RCC 7860 (cell line): ENCODE results near the gene FBXL17.

ENCODE experiments used
- DNase-seq: peaks from one replicate; pipeline ENCODE4 v3.0.0-alpha.2; 2015; ENCODE audit warnings: low spot score
- FAIRE-seq: peaks from 2 replicates; lab custom pipeline; 2012; peaks lifted over from hg19 to GRCh38; lab: Jason Lieb, UNC

Gene FBXL17

GRCh38 chr5:107966201-107966600 lies 415.7 kb downstream of the FBXL17 start:
- no peak for DNase-seq
- no peak for FAIRE-seq

DNA sequence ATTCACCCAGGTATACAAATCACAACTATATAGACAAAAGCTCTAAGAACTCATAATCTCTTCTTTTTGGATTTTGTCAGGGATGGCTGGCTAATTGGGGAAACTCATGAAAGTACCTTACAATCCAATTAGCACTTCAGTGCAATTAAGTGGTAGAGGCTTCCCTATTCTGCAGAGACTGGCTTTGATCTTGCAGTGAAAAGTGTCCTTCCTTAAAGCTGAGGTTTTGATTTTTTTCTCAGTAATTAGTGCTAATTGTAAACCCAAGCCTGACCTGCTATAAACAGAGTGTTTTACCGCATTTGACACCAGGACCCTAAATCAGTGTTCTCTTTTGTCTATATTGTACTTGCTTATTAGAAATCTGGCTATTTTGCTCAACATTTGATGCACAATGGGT lies 417.2 kb downstream of the FBXL17 start:
- no peak for DNase-seq

GRCh38 chr5:107959573-107960279 lies 422.2 kb downstream of the FBXL17 start:
- DNase-seq, result no peak
- FAIRE-seq, result no peak

More for the DNA sequence above, 417.2 kb downstream of the FBXL17 start:
- no peak for FAIRE-seq

GRCh38 chr5:107958861-107959260 lies 423.0 kb downstream of the FBXL17 start:
- FAIRE-seq, result no peak

DNA sequence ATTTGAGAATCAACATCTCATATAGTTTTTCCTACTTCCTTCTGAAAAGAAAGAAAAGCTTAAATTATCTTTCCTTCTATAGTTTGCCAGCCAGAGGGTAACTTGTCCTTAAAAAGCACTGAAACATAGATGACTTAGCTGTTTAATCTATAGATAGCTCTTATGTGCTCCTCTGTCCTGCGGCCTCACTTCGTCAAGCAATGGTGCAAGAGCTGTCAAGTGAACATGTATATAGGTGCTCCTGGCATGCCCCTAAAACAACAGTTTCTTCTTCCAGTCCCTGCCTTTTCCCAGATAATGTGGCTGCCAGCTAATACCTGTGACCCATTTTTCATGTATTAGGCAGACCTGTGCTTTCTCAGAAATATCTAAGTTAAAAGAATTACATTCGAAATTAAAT lies 423.5 kb downstream of the FBXL17 start:
- FAIRE-seq (no peak), DNase-seq (no peak)

More at GRCh38 chr5:107958861-107959260, 423.0 kb downstream of the FBXL17 start:
- DNase-seq, result no peak

- DNase-seq (no peak), FAIRE-seq (no peak)
These were observed 424.8 kb downstream of the FBXL17 start for GRCh38 chr5:107957051-107957450.

DNA sequence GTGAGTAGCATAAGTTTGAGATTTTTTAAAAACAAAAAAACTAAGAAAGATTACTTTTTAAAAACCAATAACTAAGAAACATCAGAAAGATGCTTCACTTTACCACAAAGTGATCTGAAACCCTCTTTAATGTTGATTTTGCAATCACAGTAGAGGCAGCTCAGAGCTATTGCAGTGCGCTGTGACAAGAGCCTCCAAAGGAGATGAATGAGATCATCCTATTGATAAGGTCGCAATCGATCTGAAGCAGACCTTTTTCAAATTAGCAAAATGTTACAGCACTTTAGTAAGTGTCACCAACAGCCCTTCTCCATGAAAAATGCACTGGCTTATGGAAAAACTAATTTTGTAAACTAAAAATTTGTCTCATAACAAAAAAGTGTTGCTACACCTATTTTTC lies 426.6 kb downstream of the FBXL17 start:
- no peak for FAIRE-seq
- no peak for DNase-seq

DNA sequence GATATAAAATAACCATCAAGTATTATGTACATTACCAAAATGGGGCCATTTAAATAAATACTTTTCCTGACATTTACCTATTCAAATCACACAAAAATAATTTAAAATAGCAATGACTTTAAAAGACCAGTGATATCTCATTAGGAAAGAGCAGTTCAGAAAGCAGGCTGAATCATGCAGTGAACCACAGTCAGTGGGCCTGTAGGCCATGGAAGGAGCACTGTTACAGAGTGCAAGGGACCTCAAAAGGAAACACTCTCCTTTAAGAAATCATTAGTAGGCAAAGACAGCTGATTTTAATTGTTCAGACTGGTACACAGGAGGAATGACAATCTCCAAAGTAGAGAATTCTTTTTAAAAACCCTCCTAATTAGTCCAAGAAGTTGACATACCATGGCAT lies 427.6 kb downstream of the FBXL17 start:
- FAIRE-seq (no peak), DNase-seq (no peak)

GRCh38 chr5:107952450-107952849 lies 429.4 kb downstream of the FBXL17 start:
- FAIRE-seq (no peak), DNase-seq (no peak)

GRCh38 chr5:107951309-107951708 lies 430.6 kb downstream of the FBXL17 start:
- FAIRE-seq (no peak), DNase-seq (no peak)

GRCh38 chr5:107950776-107951175 lies 431.1 kb downstream of the FBXL17 start:
- no peak for FAIRE-seq
- no peak for DNase-seq

DNA sequence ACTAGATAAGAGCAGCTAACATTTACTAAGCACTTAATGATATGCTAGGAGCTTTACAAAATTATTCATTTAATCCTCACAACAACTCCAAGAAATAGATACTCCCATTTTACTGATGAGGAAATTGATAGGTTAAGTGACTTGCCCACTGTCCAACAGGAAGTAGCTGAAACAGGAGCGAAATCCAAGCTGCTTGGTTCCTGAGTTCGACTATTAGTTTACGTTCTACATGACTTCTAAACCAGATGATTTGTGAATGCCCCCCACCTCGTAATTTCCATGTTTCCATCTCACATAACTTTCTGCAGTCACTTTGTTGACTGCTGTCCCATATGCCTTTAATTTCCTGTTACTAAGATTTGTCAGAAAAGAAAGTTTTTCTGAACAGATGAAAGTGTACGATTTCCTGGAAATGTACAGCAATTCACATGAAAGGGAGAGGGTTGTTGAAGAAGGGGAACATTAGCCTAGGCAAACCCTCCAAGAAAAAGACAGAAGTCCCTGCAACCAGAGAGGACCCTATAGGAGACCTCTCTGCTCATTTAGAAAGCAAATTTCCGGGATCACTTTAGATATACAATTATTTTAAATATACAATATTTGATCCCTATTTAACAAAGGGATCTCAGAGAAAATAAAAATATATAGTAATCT lies 432.1 kb downstream of the FBXL17 start:
- no peak for FAIRE-seq
- DNase-seq, result no peak

DNA sequence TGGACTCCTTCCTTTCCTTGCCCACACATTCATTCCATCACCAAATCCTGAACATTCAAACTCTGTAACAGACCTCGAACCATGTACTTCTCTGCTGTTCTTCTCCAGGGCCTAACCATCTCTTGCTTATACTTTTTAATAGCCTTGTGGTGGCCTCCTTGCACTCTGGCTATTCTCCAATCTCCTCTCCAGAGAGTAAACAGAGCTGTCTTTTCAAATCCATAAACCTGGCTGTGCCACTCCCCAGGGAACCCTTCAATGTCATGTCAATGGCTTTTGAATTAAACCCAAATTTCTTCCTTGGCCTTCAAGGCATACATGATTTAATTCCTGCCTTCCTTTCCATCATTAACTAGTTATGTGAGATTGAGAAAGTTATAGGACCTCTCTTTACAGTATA lies 433.5 kb downstream of the FBXL17 start:
- DNase-seq (no peak), FAIRE-seq (no peak)

DNA sequence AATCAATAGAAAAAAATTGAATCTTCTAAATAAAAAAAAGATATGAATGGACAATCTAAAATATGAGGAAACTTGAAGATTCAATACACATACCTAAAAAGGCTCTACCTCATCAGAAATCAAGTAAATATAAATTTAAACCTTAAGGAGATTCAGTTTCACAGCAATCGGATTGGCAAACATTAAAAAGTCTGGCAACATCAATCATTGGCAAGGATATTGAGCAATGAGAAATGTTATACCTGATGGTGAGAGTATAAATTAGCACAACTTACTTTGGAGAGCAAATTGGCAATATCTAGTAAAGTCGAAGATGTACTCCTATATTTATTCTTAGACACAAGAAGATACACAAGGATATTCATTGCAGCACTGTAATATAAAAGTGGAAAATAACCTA lies 436.8 kb downstream of the FBXL17 start:
- DNase-seq, result no peak
- no peak for FAIRE-seq

GRCh38 chr5:107943923-107944322 lies 438.0 kb downstream of the FBXL17 start:
- no peak for DNase-seq
- no peak for FAIRE-seq

DNA sequence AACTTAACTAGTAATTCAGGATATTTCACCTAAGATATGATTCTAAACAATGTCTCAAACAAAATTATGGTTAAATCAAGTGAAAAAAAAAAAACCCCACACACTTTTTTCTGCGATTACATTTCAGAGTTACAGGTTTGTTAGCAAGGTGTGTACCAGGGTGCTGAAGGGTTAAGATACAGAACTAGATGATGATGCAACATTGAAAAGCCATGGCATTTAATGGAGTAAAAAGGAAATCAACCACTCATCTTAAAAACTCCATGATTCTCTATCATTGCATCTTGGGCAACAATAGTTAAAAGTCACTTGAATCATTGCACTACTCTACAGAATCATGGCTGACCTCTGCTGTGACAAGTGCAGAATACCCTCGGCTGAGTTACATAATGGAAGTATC lies 440.9 kb downstream of the FBXL17 start:
- no peak for FAIRE-seq

DNA sequence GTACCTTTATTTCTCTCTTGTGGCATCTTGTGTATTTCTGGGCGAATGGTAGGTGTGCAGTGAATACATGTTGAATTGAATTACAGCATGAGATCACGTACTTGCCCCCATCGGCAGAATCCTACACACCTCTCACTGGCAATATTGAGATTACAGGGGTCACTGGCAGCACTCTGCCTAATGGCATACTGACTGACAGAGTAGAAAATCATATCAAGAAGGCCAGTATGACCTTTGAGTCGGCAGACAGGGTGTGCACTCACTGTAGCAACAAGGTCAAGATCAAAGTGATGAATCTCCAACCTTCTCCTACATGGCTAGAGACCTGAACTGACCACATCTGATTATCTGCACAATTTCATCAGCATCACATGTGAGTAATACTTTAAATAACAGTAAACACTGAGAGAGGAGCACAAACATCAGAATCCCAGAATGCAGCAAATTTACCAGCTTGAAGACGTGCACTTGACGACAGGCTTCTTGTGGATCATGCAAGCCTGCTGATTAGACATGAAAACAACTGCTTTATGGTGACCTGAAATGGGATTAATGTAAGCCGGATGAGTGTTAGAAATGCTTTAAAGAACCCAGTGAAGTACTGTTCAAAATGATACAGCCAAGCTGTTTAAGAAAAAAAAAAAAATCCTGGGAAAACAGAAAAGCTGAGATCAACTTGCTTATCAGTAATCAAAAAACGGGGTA lies 444.1 kb downstream of the FBXL17 start:
- DNase-seq (no peak), FAIRE-seq (no peak)

More for the DNA sequence above, 440.9 kb downstream of the FBXL17 start:
- no peak for DNase-seq

DNA sequence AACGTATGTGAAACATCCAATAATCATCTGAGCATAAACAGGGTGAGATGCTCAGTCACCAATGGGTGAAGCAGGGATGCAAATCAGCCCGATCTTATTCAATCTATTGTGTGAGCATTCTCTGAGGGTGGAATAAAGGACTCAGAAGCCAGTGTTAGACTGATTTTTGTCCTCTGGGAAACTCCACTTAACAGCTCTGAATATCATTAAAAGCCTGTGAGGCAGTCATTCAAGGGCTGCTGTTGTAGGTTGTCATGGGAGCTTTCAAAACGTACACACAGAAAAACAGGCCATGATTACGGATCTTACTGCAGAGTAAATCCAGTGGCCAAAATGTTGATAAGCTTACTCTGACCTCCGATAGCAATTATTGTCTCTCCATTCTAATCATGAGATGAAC lies 444.7 kb downstream of the FBXL17 start:
- no peak for FAIRE-seq
- no peak for DNase-seq

DNA sequence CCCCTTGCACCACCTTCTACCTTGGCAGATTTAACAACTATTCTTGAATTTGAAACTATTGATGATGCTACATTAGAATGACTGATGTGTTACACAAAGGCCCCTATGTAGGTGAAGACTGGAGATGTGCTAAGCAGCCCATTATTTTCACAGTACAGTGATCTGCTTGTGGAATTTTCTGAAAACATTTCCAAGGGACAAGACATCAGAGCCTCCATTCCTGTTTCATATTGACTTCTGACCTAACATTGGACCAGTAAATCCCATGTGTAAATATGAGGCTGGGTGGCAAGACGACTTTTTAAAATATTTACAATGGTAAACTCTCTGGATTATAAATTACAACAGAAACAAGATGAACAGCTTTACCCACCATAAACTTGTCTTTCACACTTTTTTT lies 445.4 kb downstream of the FBXL17 start:
- DNase-seq, result no peak
- FAIRE-seq, result no peak

GRCh38 chr5:107935645-107936044 lies 446.3 kb downstream of the FBXL17 start:
- DNase-seq (no peak), FAIRE-seq (no peak)

- FAIRE-seq (no peak), DNase-seq (no peak)
These were observed 448.6 kb downstream of the FBXL17 start for GRCh38 chr5:107933326-107933725.

- DNase-seq, result no peak
These were observed 451.0 kb downstream of the FBXL17 start for GRCh38 chr5:107930891-107931290.

More at GRCh38 chr5:107930891-107931290, 451.0 kb downstream of the FBXL17 start:
- FAIRE-seq, result no peak
